HL-60/S4 treated with phorbol 12-myristate 13-acetate at 8.2 ng/mL for 4 days and 3 days (cell line): ENCODE data around the gene PPP3R2.
"Not testable (repeated sequence)": the region's sequence is repeated elsewhere in the genome, so short reads cannot be mapped to it uniquely, and the experiment has no call there.

Source experiments
- in situ Hi-C: fragments of 300-500 bp; cut with MboI; formaldehyde crosslinking; loops from 2 replicates; pipeline ENCODE4 v1.15.0; 2022; ENCODE audit warnings: low sequenced_read_pairs

PPP3R2 gene

DNA sequence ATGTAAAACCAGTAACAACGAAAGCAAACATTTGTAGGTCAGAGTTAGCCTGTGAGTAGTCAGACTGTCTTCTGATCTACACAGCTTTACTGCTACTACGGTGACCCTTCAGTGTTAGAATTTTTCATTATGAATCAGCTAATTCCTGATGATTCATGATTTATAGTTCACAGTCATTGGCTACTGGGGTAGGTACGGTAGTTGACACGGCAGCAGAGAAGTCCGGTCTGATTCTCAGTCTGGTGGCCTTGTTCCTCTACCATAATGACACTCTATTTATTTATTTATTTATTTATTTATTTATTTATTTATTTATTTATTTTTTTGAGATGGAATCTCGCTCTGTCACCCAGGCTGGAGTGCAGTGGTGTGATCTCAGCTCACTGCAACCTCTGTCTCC is 4.7 kb downstream of the PPP3R2 start:
- in situ Hi-C loops = not testable (repeated sequence)

DNA sequence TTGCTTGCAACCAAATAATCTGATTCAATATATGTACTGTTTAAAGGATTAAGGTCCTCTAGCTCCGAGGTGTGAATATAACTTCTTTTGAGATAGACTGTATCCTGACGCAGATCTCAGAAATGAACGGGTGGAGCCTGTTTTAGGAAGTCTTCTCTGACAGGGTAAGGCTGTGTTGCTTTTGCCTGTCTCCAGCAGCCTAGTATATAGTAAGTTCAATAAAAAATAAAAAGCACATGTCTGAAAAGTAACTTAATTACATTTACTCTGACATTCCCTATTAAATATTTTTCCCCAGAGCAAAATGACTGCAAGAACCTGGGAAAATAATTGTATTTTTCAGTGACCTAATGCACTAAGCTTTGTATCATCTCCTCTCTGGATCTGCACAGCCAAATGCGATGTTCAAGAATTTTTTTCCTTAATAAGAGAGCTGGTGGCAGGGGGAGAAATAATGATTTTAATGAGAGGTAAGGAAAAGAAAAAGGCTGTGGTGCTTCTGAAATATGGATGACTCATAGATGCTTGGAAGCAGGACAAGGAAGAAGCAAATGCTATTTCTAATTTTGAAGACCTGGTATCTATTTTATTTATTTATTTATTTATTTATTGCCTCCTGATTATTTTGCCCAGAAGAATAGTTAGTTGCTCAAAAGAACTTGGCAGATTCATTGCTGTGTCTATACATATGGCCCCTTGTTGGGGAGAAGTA is 7.3 kb downstream of the PPP3R2 start:
- in situ Hi-C loops = no loop called here

GRCh38 chr9:101586651-101587050 is 8.1 kb downstream of the PPP3R2 start:
- in situ Hi-C loops = no loop called here

DNA sequence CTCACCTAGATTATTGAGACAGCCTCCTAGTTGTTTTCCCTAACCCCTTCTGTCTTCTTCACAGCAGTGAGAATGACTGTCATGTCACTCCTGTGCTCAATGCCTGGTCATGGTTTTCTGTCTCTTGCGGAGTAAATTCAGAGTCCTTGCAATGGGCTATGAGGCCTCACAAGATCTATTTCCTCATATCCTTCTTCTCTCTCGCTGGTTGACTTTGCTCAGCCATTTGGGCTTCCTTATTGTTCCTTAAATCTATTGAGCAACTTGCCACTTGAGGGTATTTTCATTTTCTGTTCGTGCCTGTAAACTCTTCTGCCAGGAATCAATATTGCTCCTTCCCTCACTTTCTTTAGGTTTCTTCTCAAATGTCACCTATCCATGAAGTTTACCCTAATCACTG is 9.0 kb downstream of the PPP3R2 start:
- in situ Hi-C loops = no loop called here

DNA sequence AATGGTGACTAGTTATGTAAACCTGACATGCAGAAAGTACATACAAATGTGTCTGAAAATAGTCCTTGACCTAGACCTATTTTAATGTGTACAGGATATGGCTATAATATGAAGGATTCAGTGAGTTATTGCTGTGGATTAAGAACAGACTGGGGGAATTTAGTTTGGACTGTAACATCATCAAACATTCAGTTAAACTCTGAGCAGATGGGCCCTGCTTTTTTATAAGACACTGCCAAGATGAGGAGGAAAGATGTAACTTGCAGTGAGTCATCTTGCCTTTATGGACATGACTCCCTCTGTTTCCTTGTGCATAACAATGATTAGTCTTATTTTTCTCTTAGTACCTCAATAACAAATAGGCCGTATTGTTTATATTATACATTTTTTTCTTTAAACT is 12.2 kb downstream of the PPP3R2 start:
- in situ Hi-C loops = no loop called here

GRCh38 chr9:101579711-101580545 is 14.8 kb downstream of the PPP3R2 start:
- in situ Hi-C loops = no loop called here

- in situ Hi-C loops = no loop called here
Measured at GRCh38 chr9:101578378-101578777, 16.4 kb downstream of the PPP3R2 start.

DNA sequence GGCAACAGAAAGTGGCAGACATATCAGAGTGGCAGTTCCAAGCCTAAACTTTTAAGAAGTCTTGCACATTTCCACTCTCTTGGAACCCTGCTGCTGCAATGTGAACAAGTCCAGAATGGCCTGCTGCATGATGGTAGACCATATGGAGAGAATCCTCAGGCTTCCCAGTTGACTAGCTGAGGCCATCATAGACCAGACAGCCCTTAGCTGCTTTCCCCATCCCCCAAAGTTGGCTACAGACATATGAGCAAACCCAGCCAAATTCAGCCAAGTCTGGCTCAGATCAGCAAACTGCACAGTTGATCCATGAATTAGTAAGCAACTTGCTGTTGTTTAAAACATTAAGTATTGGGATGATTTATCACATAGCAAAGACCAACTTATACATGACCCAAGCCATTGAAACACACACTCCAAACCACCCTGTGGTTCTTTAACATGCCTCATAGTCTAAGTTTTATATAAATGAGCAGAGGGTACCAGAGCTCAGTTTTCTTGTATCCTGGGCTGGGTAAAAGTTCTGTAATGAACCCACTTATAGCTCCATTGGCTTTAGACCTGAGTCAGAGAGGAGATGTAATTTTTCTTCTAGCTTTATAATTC is 19.9 kb downstream of the PPP3R2 start:
- in situ Hi-C loops = no loop called here

DNA sequence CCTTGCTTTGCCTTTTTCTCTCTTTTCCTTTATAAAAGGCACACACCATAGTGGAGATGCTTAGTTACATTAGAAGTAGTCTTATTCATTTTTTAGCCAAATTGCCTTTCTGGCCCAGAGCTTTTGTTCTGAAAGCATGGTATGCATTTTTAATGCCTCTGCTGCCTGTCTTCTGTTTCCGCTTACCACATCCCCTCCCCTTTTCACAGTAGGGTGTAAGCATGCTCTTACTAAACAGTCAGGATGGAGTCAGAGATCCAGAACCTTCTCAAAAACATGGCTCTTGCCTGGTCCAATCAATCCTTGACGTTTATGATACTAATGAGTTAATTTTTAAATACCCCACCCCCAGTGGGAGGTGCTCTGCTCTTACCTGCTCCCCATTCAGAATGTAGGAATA is 22.5 kb downstream of the PPP3R2 start:
- in situ Hi-C loops = no loop called here

DNA sequence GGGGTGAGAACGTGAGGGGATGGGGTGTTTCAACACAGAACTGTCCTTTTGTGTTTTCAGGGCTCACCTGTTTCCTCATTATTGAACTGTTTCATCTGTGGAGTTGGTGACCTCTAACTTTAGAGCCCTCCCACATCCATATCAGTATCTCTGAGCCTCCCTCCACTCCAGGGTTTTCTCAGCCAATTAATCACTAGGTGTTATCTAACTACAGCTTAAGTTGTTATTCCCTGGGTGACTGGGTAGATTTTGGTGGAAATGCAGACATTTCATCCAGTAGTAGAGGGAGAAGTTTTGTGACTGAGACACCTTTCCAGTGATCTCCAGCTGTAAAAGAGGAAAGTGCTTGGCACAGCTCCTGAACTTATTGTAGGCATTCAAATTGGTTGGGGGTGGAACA is 23.7 kb downstream of the PPP3R2 start:
- in situ Hi-C loops = no loop called here

DNA sequence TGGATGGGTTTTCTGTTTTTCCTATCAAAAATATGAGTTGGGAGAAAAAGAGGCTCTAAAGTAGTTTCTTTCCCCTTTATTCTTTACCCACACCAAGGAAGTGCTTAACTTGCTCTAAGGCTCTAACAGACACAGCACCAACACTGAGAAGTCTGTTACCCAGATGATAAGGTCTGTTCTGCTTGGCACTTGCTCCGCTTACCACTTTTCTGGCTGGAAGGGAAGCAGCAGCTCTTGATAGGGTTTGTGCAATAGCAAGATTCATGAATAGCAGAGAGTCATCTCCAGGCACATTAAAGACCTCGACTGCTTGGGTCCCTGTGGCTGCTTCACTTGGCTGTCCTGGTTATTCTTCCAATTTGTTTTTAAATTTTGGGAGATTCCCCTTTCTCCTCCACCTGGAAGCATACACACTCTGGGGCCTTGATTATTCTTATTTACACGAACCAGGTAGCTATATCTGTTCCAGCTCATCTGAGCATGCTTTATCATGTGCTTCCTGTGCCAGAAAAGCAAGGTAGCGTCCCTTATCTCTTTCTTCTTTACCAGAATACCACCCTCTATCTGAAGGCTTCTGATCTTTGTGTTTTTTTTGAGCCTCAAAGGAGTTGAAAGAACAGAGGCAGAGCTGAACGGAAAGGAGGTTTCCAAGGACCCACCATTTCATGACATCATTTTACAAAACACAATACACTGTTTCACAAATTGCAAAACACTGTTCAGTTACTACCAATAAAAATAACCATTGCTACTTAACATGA is 24.8 kb downstream of the PPP3R2 start:
- in situ Hi-C loops = no loop called here

DNA sequence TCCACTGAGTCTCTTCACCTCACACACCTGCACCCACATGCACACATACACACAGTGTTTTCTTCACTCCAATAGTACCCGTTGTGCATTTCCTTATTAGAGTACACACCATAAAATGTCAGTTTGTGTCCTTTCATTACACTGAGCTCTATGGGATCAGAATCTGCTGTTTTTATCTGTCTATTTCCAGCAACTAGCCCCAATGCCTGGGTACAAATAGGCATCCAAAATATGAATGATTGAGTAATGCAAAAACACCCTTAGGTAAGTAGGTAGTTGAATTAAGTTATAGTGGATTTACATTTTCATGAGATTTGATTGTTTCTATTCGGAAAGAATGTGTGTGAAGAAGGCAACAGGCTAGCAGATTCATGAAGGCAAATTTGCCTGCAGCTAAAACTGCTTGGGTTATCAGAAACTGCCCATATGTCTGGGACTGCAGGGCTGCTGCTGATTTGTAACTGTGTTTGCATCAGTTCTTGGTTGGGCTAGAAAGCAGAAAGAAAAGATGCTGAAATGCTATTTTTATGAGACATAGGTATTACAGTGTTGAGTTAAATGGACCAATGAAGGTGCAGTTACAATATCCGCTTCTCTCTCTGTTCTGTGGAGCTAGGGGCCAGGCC is 26.9 kb downstream of the PPP3R2 start:
- in situ Hi-C loops = no loop called here

DNA sequence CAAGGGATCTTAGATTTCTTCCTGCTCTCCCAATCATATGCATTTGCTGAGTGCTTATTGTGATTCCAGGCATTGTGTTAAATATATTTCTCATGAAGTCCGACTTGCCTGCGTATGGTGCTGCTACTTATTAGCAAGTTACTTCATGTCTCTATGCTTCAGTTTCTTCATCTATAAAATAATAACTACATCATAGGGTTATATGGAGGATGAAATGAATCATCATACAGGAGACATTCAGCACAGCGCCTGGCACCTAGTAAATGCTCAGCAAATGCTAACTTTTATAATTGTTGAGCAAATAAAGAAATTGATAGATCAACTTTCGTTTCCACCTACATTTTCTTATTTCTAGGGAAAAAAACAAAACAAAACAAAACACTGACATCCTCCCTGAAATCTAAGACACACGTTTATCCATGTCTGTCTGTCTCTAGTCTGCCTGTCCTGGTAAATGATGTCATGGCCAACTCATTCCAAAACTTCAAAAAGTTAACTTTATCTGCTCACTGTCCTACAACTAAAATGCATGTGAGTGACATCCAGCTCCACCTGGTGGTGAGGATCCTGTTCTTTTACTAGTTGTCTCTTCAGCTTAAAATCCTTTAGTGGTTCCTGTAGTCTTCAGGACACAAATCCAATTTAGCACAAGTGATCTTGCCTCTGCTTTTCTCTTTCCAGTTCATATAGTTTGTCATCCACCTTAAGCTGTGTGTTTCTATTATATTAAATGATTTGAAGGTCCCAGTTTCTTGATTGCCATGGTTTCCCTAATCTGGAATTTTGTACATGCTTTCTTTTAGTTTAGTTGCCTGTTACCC is 27.7 kb downstream of the PPP3R2 start:
- in situ Hi-C loops = no loop called here

GRCh38 chr9:101564252-101564651 is 30.5 kb downstream of the PPP3R2 start:
- in situ Hi-C loops = no loop called here

GRCh38 chr9:101562966-101563365 is 31.8 kb downstream of the PPP3R2 start:
- in situ Hi-C loops = no loop called here

GRCh38 chr9:101561740-101562139 is 33.0 kb downstream of the PPP3R2 start:
- in situ Hi-C loops = no loop called here

DNA sequence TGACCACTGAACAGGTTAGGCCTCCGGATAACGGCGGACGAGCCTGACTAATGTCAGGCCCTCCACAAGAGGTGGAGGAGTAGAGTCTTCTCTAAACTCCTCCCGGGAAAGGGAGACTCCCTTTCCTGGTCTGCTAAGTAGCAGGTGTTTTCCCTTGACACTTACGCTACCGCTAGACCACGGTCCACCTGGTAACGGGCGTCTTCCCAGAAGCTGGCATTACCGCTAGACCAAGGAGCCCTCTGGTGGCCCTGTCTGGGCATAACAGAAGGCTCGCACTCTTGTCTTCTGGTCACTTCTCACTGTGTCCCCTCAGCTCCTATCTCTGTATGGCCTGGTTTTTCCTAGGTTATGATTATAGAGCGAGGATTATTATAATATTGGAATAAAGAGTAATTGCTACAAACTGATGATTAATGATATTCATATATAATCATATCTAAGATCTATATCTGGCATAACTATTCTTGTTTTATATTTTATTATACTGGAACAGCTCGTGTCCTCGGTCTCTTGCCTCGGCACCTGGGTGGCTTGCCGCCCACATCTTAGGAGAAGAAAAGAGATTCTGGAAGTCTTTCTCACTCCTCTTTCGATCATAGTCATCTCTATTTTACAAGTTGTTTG is 45.2 kb downstream of the PPP3R2 start:
- in situ Hi-C loops = not testable (repeated sequence)

- in situ Hi-C loops = no loop called here
Measured at GRCh38 chr9:101543098-101543735, 51.6 kb downstream of the PPP3R2 start.
